Erythroblast (primary cell): Measurements from ENCODE around the gene CD79A.
"Not testable (repeated sequence)": the region's sequence is repeated elsewhere in the genome, so short reads cannot be mapped to it uniquely, and the experiment has no call there.

ENCODE experiments used
- DNase-seq, 2 experiments: peaks; one replicate each; lab custom pipeline; 2025; lab: John Stamatoyannopoulos, UW
- GATA1 ChIP-seq: IDR thresholded peaks from 2 replicates; pipeline ENCODE4 v1.6.1; 2011; ENCODE audit warnings: low read depth, mild to moderate bottlenecking, control low read depth, low read length, moderate library complexity
- POLR2A ChIP-seq: IDR thresholded peaks from 2 replicates; pipeline ENCODE4 v1.6.1; 2011; ENCODE audit warnings: mild to moderate bottlenecking, low read length

The CD79A gene

DNA sequence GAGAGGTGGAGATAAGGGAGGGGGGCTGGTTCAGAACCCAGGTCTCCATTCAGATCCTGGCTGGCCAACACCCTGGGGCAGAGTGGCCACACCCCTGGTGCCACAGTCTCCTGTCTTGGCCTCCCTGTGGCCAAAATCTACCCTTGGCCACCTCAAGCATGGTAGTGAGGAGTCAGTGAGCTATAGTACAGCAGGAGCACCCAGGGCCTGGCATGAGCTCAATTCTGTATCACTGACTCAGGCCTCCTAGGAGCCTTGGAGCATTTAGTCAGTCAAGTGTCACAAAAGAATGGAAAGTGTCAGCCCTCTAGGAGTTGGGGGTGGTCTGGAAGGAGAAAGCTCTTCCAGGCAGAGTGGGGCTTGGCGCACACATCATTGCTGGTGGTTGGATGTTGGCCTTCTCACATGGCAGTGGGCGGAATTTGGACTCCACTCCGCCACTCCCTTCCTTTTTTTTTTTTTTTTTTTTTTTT, 6.6 kb upstream of the CD79A start:
- DNase-seq, result peak in 1 of 2 experiments; percentile 38
- TF ChIP-seq POLR2A, result no peak
- no peak for TF ChIP-seq GATA1

GRCh38 chr19:41871573-41872383, 5.3 kb upstream of the CD79A start:
- TF ChIP-seq POLR2A, result peak; percentile 32
- no peak for TF ChIP-seq GATA1
- no peak for DNase-seq

DNA sequence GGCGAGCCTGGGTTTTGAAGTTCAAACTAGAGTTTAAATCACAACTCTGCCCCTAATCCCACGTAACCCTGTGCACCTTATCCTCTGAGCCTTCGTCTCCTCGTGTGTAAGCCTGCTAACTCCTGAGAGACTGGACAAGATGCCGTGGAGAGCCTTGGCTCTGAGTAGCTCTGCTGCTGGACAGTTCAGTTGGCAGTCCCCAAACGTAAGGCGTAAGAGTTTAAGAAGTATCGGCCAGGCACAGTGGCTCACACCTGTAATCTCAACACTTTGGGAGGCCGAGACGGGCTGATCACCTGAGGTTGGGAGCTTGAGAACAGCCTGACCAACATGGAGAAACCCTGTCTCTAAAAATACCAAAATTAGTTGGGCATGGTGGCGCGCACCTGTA, 4.7 kb upstream of the CD79A start:
- no peak for DNase-seq
- TF ChIP-seq GATA1, result no peak
- TF ChIP-seq POLR2A, result no peak

DNA sequence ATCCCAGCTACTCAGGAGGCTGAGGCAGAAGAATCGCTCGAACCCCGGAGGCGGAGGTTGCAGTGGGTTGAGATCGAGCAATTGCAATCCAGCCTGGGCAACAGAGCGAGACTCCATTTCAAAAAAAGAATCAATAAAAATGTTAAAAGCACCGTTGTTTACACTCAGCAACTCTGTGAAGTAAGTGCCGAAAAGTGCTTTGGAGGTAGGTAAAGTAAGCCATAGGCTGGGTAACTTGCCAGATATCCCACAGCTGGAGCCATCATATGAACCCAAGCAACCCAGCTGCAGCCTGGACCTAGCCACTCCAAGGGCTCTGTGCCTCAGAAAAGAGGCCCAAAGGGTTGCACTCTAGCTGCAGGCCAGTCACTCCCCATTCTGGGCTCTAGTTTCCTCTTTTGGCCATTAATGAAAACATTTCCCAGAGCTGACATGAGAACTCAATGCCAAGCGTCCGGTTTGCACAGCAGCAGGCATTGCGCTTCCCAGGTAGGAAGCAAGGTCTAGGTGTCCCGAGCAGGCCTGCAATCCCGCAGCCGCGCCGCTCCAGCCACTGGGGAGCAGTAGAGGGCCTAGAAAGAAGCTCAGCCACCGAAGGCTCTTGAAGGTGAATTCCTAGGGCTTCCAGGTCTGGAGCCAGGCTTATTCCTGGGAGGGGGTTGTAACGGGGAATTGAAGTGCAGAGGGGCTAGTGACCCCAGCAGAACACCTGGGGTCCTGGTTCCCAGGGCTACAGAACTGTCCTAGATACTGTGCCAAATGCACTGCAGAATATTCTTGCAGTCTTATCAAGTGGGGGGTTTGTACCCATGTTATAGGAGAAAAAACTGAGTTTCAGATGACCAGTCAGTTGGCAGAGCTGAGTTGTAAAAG, 4.1 kb upstream of the CD79A start:
- peak; percentile 56 to 58 for DNase-seq
- no peak for TF ChIP-seq GATA1
- TF ChIP-seq POLR2A, result peak; percentile 56

- DNase-seq, result not testable (repeated sequence)
Observed at GRCh38 chr19:41875973-41876372, 1.1 kb upstream of the CD79A start.

- TF ChIP-seq GATA1, result no peak
- TF ChIP-seq POLR2A, result no peak
- DNase-seq, result no peak
Observed at GRCh38 chr19:41877916-41878905, 1.1 kb downstream of the CD79A start.

DNA sequence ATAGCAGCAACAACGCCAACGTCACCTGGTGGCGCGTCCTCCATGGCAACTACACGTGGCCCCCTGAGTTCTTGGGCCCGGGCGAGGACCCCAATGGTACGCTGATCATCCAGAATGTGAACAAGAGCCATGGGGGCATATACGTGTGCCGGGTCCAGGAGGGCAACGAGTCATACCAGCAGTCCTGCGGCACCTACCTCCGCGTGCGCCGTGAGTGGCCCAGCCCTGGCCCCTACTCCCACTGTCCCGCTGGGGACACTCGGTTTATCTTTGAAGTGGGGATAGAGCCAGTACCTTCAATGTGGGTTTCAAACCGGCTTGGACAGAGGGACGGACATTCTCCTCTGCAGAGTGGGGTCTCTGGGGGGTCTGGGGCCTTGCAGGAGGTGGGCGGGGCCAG, 2.0 kb downstream of the CD79A start:
- no peak for TF ChIP-seq POLR2A
- DNase-seq, result no peak

DNA sequence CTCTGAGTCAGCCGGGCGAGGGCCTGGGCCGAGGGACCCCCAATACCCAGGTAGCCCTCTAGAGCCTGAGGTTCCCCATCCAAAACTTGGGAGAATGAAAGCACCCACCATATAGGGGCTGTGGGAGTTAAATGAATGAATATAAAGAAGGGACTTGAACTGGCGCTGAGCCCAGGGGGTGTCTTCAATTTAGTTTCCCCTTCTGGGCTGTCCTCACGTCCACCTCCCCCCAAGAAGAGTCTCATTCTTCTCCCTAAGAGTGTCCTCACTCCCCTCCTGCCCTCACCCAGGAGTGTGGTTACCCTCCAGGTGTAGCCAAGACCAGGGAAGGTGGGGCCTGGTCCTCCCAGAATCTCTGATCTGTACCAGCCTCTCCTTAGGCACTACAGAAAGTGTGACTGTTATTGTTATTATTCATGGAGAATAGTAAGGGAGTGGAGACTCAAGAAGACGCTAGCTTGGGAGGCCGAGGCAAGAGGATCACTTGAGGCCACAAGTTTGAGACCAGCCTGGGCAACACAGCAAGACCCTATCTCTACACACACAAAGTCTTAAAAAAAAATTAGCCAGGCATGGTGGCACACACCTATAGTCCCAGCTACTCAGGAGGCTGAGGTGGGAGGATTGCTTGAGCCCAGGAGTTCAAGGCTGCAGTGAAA, 2.7 kb downstream of the CD79A start:
- no peak for DNase-seq
- TF ChIP-seq GATA1, result no peak
- TF ChIP-seq POLR2A, result no peak

DNA sequence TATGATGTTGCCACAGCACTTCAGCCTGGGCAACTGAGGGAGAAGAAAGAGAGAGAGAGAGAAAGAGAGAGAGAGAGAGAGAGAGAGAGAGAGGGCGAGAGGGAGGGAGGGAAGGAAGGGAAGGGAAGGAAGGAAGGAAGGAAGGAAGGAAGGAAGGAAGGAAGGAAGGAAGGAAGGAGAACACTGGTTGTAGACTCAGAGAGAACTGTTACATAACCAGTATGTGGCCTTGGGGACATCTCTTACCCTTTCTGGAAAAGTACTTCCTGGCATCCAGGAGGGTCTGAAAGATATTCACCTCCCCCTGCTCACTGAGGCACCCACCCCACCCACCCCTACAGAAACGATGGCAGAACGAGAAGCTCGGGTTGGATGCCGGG, 3.2 kb downstream of the CD79A start:
- no peak for TF ChIP-seq GATA1
- no peak for TF ChIP-seq POLR2A
- no peak for DNase-seq

DNA sequence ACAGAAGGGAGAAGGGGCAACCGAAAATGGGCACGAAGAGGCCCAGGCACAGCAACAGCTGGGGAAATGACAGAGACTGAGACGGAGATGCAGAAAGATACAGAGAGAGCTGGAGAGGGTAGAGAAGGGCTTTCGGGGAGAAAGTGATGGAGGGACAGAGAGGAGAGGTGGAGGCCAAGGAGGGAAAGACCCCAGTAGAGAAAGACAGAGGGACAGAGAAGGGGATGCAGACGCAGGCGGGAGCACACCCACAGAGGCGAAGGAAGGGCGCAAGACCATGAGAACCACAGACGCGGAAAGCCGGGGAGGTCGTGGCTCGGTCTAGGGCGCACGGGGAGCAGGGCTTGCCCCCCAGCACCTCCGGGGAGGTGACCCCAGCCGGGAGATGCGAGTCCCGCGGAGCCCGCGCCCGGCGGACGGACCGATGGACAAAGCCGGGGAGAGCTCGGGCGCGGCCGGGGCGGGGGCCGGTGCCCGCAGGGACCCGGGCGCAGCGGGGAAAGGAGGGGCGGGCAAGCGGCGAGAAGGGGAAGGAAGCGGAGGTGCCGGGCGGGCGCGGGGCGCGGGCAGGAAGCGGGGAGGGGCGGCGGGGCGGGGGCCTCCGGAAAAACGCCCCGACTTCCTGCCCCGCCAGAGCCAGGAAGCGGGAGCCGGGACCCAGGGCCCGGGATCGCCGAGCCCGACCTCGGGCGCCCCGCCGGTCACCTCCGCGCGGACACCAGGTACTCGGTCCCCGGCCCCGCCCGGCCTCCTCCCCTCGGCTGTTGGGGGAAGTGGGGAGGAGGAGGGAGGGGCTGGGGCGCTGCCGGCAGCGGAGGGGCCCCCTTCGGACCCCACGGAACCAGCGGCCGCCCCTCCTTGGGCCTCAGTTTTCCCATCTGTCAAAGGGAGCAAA, 5.7 kb downstream of the CD79A start, which contains the start of gene ARHGEF1:
Gene ARHGEF1 (plus strand): TSS at position 617 of the 895 bp plus-strand sequence. CDS start 4,899 bp downstream, outside the sequence.
- no peak for DNase-seq
- TF ChIP-seq POLR2A, result no peak
- no peak for TF ChIP-seq GATA1

GRCh38 chr19:41883463-41883820, 6.4 kb downstream of the CD79A start:
- TF ChIP-seq GATA1, result no peak
- no peak for TF ChIP-seq POLR2A

More at GRCh38 chr19:41883463-41883820, 6.4 kb downstream of the CD79A start:
- no peak for DNase-seq
